Effector memory CD4-positive, alpha-beta T cell (primary cell): ENCODE measurements around the gene CCDC92.

ENCODE experiments used
- DNase-seq, 3 donors: peaks; one replicate each; pipeline ENCODE4 v3.0.0-alpha.2; 2020
- H3K27ac ChIP-seq: 2 replicates; pipeline ENCODE4 v1.7.0; 2013; ENCODE audit warnings: mild to moderate bottlenecking, low read length, moderate library complexity; ENCODE audit not compliant: insufficient read depth, poor library complexity, severe bottlenecking
- H3K27me3 ChIP-seq: replicated peaks from 2 replicates; pipeline ENCODE4 v1.7.0; 2013; ENCODE audit warnings: mild to moderate bottlenecking, low read length; ENCODE audit not compliant: insufficient read depth, control insufficient read depth, poor library complexity, severe bottlenecking
- H3K36me3 ChIP-seq: 2 replicates; pipeline ENCODE4 v1.7.0; 2013; ENCODE audit warnings: mild to moderate bottlenecking, low read length, moderate library complexity; ENCODE audit not compliant: control insufficient read depth, insufficient read depth
- H3K4me1 ChIP-seq: 2 replicates; pipeline ENCODE4 v1.7.0; 2013; ENCODE audit warnings: low read length, mild to moderate bottlenecking; ENCODE audit not compliant: control insufficient read depth, insufficient read depth, poor library complexity, severe bottlenecking
- H3K4me3 ChIP-seq: 2 replicates; pipeline ENCODE4 v1.7.0; 2013; ENCODE audit warnings: low read length, low read depth, mild to moderate bottlenecking; ENCODE audit not compliant: insufficient read depth, poor library complexity, severe bottlenecking
- H3K9me3 ChIP-seq: 2 replicates; pipeline ENCODE4 v1.7.0; 2013; ENCODE audit warnings: mild to moderate bottlenecking, low read length, moderate library complexity; ENCODE audit not compliant: control insufficient read depth

CCDC92 gene

DNA sequence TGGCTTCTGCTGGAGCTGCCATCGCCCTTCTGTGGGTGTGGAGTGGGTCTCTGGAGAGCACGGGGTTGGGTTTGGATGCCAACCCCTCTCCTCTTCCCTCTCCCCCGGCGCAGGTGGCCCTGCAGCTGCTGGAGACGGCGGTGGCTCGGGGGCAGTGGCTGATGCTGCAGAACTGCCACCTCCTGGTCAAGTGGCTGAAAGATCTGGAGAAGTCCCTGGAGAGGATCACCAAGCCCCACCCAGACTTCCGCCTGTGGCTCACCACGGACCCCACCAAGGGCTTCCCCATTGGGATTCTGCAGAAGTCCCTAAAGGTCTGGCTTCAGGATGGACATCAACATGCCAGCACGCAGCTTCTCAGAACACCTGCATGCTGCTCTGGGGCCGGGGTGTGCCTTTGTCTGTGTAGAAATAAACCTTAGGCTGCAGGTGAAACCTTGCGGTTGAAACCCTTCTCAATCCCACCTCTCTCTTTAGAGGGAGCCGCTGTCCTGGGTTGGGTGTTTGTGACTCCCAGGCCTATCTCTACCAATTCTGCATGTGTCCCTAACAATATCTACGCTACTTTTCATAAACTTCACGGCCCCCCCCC, 44.3 kb downstream of the CCDC92 start:
- no peak overlapping the region for H3K4me3 ChIP-seq
- no peak overlapping the region for H3K27ac ChIP-seq
- no peak for DNase-seq
- no peaks in the 10 kb centered on the region for H3K36me3 ChIP-seq
- H3K4me1 ChIP-seq: peaks cover 8% of the 10 kb centered on the region
- no peaks in the 10 kb centered on the region for H3K9me3 ChIP-seq
- no peaks in the 10 kb centered on the region for H3K27me3 ChIP-seq

DNA sequence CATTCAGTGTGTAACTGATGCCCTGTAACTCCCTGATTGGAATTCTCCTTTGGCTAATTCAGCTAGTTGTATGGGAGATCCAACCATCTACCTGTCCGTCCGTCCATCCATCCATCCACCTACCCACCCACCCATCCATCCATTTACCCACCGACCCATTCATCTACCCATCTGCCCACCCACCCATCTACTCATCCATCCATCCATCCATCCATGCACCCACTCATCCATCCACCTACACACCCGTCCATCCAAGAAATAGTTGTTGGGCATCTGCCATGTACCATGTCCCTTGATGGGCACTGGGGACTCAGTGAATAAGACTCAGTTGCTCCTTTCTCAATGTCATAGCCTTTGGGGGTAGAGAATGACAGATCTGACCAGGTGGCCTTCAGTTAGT, 48.1 kb downstream of the CCDC92 start:
- H3K4me3 ChIP-seq: no peak overlapping the region
- H3K27ac ChIP-seq: no peak overlapping the region
- H3K27me3 ChIP-seq: no peaks in the 10 kb centered on the region
- no peaks in the 10 kb centered on the region for H3K36me3 ChIP-seq
- no peaks in the 10 kb centered on the region for H3K9me3 ChIP-seq
- DNase-seq: no peak
- H3K4me1 ChIP-seq: no peaks in the 10 kb centered on the region

DNA sequence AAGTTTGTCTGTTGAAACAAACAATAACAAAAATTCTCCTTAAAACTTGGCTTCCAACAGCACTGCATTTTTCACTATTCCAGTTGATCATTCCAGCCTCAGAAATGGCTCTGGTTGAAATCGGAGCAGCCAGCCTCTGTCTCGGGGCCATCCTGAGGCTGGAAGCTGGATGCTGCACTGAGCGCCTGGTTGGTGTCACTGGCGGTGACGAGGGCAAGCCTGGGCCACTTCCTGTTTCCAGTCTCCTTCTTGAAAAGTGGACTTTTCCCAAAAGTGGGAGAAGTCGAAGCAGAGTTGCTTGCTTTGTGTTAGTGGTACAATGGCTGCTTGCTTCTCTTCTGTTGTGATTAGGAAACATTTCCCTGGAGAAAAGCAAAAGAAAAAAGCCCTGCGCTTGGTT, 48.7 kb downstream of the CCDC92 start:
- Histone ChIP-seq H3K9me3 (no peaks in the 10 kb centered on the region), H3K4me1 (no peaks in the 10 kb centered on the region), H3K27ac (no peak overlapping the region), H3K4me3 (no peak overlapping the region), H3K36me3 (no peaks in the 10 kb centered on the region), H3K27me3 (no peaks in the 10 kb centered on the region)
- no peak for DNase-seq

DNA sequence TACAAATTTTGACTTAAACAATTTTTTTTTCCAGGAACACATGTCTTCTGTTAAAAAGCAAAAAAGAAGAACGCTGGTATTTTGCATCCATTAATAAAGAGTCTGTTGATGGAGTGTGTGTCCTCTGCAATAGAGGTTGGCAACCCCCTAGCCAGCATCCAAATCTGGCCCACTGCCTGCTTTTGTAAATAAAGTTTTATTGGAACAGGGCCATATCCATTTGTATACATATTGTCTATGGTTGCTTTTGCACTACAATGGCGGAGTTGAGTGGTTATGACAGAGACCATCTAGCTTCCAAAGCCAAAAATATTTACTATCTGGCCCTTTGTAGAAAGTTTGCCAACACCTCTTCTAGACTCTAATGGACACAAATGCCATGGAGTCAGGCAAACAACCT, 49.6 kb downstream of the CCDC92 start:
- no peaks in the 10 kb centered on the region for H3K36me3 ChIP-seq
- no peak overlapping the region for H3K4me3 ChIP-seq
- no peaks in the 10 kb centered on the region for H3K9me3 ChIP-seq
- H3K27ac ChIP-seq: no peak overlapping the region
- H3K4me1 ChIP-seq: no peaks in the 10 kb centered on the region
- H3K27me3 ChIP-seq: no peaks in the 10 kb centered on the region
- no peak for DNase-seq

DNA sequence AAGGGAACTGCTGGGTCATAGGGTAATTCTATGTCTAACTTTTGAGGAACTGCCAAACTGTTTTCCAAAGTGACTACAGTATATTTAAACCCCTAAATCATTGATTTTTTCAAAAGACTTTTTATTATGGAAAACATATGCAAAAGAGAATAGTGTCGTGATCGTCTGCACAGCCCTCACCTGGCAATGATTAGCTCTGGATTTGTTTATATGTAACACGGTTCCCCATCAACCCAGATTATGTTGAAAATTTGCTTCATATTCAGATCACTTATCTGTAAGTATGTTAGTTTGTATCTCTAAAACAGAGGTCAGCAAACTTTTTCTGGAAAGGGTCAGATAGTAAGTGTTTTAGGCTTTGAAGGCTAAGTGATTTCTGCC, 52.7 kb downstream of the CCDC92 start:
- Histone ChIP-seq H3K36me3 (no peaks in the 10 kb centered on the region), H3K27ac (no peak overlapping the region), H3K27me3 (no peaks in the 10 kb centered on the region), H3K9me3 (no peaks in the 10 kb centered on the region), H3K4me3 (no peak overlapping the region), H3K4me1 (no peaks in the 10 kb centered on the region)
- DNase-seq: no peak

DNA sequence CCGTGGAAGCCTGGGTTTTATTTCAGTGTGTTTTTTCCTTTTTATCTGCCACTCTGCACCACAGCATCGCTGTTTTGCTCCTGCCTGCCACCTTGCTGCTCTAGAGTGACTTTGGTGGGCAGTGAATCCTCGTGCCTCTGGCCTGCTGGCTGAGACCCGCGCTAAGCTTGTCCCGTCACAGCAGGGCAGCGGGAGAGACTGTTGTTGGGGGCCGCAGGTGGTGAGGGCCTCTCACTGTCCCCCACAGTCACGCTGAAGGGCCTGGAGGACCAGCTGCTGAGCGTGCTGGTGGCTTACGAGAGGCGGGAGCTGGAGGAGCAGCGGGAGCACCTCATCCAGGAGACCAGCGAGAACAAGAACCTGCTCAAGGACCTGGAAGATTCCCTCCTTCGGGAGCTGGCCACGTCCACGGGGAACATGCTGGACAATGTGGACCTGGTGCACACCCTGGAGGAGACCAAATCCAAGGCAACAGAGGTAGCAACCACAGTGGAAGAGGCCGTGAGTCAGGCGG, 55.2 kb downstream of the CCDC92 start:
- no peak overlapping the region for H3K4me3 ChIP-seq
- no peak for DNase-seq
- no peaks in the 10 kb centered on the region for H3K4me1 ChIP-seq
- no peaks in the 10 kb centered on the region for H3K27me3 ChIP-seq
- no peak overlapping the region for H3K27ac ChIP-seq
- no peaks in the 10 kb centered on the region for H3K9me3 ChIP-seq
- no peaks in the 10 kb centered on the region for H3K36me3 ChIP-seq

DNA sequence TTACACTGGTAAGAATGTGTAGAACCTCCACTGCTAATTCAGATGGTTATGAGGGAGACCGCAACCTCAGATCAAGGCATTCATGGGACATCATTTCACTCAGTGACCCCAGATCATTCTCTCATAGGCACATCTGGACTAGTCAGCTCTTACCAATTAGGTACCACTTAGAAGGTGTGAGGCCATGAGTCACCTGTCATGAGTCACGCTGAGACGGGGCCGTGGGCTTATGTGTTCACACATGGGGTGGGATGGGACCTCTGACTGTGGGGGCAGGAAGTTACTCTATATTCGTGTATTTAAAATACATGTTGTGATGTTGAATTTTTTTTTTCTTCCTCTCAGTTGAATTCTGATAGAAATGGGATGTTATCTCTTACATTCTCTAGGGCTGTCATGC, 55.9 kb downstream of the CCDC92 start:
- Histone ChIP-seq H3K9me3 (no peaks in the 10 kb centered on the region), H3K4me3 (no peak overlapping the region), H3K27me3 (no peaks in the 10 kb centered on the region), H3K27ac (no peak overlapping the region), H3K36me3 (no peaks in the 10 kb centered on the region), H3K4me1 (no peaks in the 10 kb centered on the region)
- no peak for DNase-seq

DNA sequence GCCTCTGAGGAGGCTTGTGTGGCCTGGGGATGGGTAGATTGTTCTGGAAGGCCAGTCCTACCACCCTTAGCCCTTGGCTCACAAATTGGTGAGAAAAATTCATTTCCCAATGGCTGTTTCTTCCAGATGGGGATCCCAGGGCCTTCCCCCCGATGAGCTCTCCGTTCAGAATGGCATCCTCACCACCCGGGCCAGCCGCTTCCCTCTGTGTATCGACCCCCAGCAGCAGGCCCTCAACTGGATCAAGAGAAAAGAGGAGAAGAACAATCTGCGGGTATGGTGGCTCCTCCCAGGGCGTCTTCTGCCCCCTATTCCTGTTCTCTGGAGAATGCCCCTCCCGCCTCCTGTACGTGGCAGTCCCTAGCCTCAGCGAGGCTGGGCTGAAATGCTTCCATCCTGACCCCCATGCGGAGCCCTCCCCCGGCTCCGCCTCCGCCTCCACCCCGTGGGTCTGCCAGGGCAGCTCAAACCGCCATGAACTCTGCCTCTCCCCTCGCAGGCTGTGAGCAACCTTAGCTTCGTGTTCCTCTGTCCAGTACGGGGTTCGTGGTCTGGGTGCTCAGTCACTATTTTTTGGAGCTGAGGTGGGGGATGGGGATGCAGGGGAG, 57.8 kb downstream of the CCDC92 start:
- no peaks in the 10 kb centered on the region for H3K27me3 ChIP-seq
- no peaks in the 10 kb centered on the region for H3K9me3 ChIP-seq
- H3K4me1 ChIP-seq: no peaks in the 10 kb centered on the region
- H3K27ac ChIP-seq: no peak overlapping the region
- DNase-seq: no peak
- no peak overlapping the region for H3K4me3 ChIP-seq
- H3K36me3 ChIP-seq: no peaks in the 10 kb centered on the region

DNA sequence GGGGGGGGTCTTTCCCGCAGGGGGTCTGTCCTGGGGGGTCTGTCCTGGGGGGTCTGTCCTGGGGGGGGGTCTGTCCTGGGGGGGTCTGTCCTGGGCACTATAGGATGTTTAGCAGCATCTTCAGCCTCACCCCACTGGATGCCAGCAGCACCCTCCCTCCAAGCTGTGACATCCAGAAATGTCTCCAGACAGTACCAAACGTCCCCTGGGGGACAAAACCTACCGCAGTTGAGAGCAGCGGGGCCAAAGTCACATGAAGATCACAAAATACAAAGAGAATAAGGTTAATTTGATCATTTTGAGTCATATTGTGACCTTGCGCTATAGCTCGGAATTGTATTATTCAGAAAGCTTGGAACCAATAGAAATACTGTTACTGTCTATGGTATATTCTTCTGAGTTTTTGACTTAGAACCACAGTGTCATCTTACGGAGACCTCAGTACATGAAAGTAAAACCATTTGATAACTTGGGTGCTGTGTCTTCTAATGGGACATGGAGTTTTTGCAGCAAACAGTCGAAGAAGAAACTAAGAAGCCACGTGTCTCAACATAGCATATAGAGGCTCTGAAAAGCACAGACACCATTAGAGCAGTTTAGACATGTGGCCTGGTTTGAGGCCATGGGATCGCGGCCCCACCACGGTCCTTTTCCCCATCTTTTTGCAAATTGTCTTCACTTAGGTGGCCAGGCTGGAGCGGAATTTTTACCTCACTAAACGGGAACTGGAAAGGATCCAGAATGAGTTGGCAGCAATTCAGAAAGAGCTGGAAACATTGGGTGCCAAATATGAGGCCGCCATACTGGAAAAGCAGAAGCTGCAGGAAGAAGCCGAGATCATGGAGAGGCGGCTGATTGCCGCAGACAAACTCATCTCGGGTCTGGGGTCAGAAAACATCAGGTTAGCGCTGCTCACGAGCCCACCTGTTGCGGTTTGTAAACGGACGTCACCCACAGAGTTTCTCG, 59.9 kb downstream of the CCDC92 start:
- Histone ChIP-seq H3K27me3 (no peaks in the 10 kb centered on the region), H3K4me1 (no peaks in the 10 kb centered on the region), H3K36me3 (no peaks in the 10 kb centered on the region), H3K27ac (no peak overlapping the region), H3K9me3 (no peaks in the 10 kb centered on the region), H3K4me3 (no peak overlapping the region)
- DNase-seq: no peak
